GM12878 (cell line): ENCODE measurements around the gene PAM. TPM values are rescaled to one million over a fixed set of nuclear protein-coding genes. Genes with fewer than 3 reads are reported as not detected.
A peak's percentile ranks its signal among the peaks of the same experiment; 100 is the strongest.

Source experiments
- ASH2L ChIP-seq: fragments of 300-600, 200-600 bp; sonication (generic); IDR thresholded peaks from 2 replicates; pipeline ENCODE4 v1.6.1; 2017; ENCODE audit warnings: low read depth, mild to moderate bottlenecking, borderline replicate concordance
- BACH1 ChIP-seq: fragments of 450-650 bp; IDR thresholded peaks from 2 replicates; pipeline ENCODE4 v1.6.1; 2017; ENCODE audit warnings: mild to moderate bottlenecking, borderline replicate concordance
- BHLHE40 ChIP-seq, 2 experiments: fragments of 450-650 bp in 1 of 2; IDR thresholded peaks; 2 replicates each; pipeline ENCODE4 v1.6.1; 2011 to 2017; ENCODE audit warnings: low read depth in 2 of 2, borderline replicate concordance in 1 of 2, improper control_type of control experiment in 1 of 2, low read length in 1 of 2, mild to moderate bottlenecking in 1 of 2
- CHD2 ChIP-seq: IDR thresholded peaks from 2 replicates; pipeline ENCODE4 v1.6.1; 2011; ENCODE audit warnings: low read depth, low read length, improper control_type of control experiment, borderline replicate concordance
- CREB1 ChIP-seq: IDR thresholded peaks from 2 replicates; pipeline ENCODE4 v1.6.1; 2012; ENCODE audit warnings: low read depth, mild to moderate bottlenecking, inconsistent platforms
- CREM ChIP-seq: IDR thresholded peaks from 2 replicates; pipeline ENCODE4 v1.6.1; 2014; ENCODE audit warnings: antibody characterized with exemption, low read depth
- ELK1 ChIP-seq: IDR thresholded peaks from 2 replicates; pipeline ENCODE4 v1.6.1; 2012; ENCODE audit warnings: low read depth, low read length, improper control_type of control experiment
- EP300 ChIP-seq, 2 experiments: fragments of 150-350 bp in 1 of 2; IDR thresholded peaks; 2 replicates each; pipeline ENCODE4 v1.6.1; 2011 to 2012; ENCODE audit warnings: low read depth in 2 of 2, low read length in 2 of 2, borderline replicate concordance in 1 of 2, improper control_type of control experiment in 1 of 2, inconsistent platforms in 1 of 2; ENCODE audit not compliant: control insufficient read depth in 1 of 2
- FOXK2 ChIP-seq: fragments of 450-650 bp; IDR thresholded peaks from 2 replicates; pipeline ENCODE4 v1.6.1; 2017; ENCODE audit warnings: mild to moderate bottlenecking, moderate library complexity
- FOXM1 ChIP-seq: IDR thresholded peaks from 2 replicates; pipeline ENCODE4 v1.6.1; 2012; ENCODE audit warnings: low read depth, mild to moderate bottlenecking, inconsistent platforms, low read length, moderate library complexity
- GATAD2B ChIP-seq: fragments of 450-650 bp; conservative IDR thresholded peaks from 2 replicates; pipeline ENCODE4 v1.6.1; 2017; ENCODE audit warnings: low read depth, mild to moderate bottlenecking, moderate library complexity
- IKZF1 ChIP-seq: fragments of 450-650 bp; conservative IDR thresholded peaks from 2 replicates; pipeline ENCODE4 v1.6.1; 2017; ENCODE audit warnings: antibody characterized with exemption, mild to moderate bottlenecking
- IKZF2 ChIP-seq, 2 experiments: fragments of 450-650 bp; IDR thresholded peaks; 2 replicates each; pipeline ENCODE4 v1.6.1; 2017; ENCODE audit warnings: mild to moderate bottlenecking in 2 of 2, moderate library complexity in 2 of 2
- IRF4 ChIP-seq: IDR thresholded peaks from 2 replicates; pipeline ENCODE4 v1.6.1; 2011; ENCODE audit warnings: low read depth, low read length
- JUNB ChIP-seq: IDR thresholded peaks from 2 replicates; pipeline ENCODE4 v1.6.1; 2016; ENCODE audit warnings: antibody characterized with exemption, mild to moderate bottlenecking
- KDM1A ChIP-seq: fragments of 200-600 bp; sonication (generic); IDR thresholded peaks from 2 replicates; pipeline ENCODE4 v1.6.1; 2016; ENCODE audit warnings: borderline replicate concordance
- MTA2 ChIP-seq: fragments of 450-650 bp; IDR thresholded peaks from 2 replicates; pipeline ENCODE4 v1.6.1; 2016; ENCODE audit warnings: low read depth, mild to moderate bottlenecking, moderate library complexity
- NBN ChIP-seq: fragments of 450-650 bp; IDR thresholded peaks from 2 replicates; pipeline ENCODE4 v1.6.1; 2016
- NFIC ChIP-seq: IDR thresholded peaks from 2 replicates; pipeline ENCODE4 v1.6.1; 2012; ENCODE audit warnings: low read depth, mild to moderate bottlenecking, inconsistent platforms, low read length, moderate library complexity
- NFYB ChIP-seq: IDR thresholded peaks from 2 replicates; pipeline ENCODE4 v1.6.1; 2011; ENCODE audit warnings: low read depth, mild to moderate bottlenecking, low read length, improper control_type of control experiment, moderate library complexity; ENCODE audit not compliant: insufficient read depth
- NR2F1 ChIP-seq: fragments of 450-650 bp; conservative IDR thresholded peaks from 2 replicates; pipeline ENCODE4 v1.6.1; 2017; ENCODE audit warnings: mild to moderate bottlenecking
- PBX3 ChIP-seq: IDR thresholded peaks from 2 replicates; pipeline ENCODE4 v1.6.1; 2011; ENCODE audit warnings: mild to moderate bottlenecking, low read depth, low read length, moderate library complexity; ENCODE audit not compliant: insufficient replicate concordance
- PKNOX1 ChIP-seq: fragments of 450-650 bp; IDR thresholded peaks from 2 replicates; pipeline ENCODE4 v1.6.1; 2016; ENCODE audit warnings: mild to moderate bottlenecking
- POLR2A ChIP-seq: IDR thresholded peaks from 2 replicates; pipeline ENCODE4 v1.6.1; 2011; ENCODE audit warnings: low read depth, mild to moderate bottlenecking, low read length
- SMAD5 ChIP-seq: IDR thresholded peaks from 2 replicates; pipeline ENCODE4 v1.6.1; 2016; ENCODE audit warnings: antibody characterized with exemption, low read depth
- SMARCA5 ChIP-seq: fragments of 450-650 bp; IDR thresholded peaks from 2 replicates; pipeline ENCODE4 v1.6.1; 2017; ENCODE audit warnings: mild to moderate bottlenecking
- TCF12 ChIP-seq: IDR thresholded peaks from 2 replicates; pipeline ENCODE4 v1.6.1; 2011; ENCODE audit warnings: low read depth, mild to moderate bottlenecking, low read length
- WRNIP1 ChIP-seq: IDR thresholded peaks from 2 replicates; pipeline ENCODE4 v1.6.1; 2011; ENCODE audit warnings: low read depth, low read length, improper control_type of control experiment, borderline replicate concordance
- YY1 ChIP-seq: IDR thresholded peaks from 2 replicates; pipeline ENCODE4 v1.6.1; 2011; ENCODE audit warnings: low read depth, mild to moderate bottlenecking, low read length
- polyA plus RNA-seq, 11 experiments: library from polyadenylated mRNA; depleted of rRNA in 4 of 11; unstranded in 6 of 11; stranded (reverse) in 5 of 11; fragments of >200 nt; fragmentation: Nextera tagmentation in 4 of 11; fragmentation: Illumina TruSeq in 1 of 11; extraction: Ambion mirVana in 4 of 11; extraction: Trizol in 1 of 11; gene quantifications; 1 replicate in 1 of 11; 2 replicates in 10 of 11; pipeline versions ENCODE4 v1.2.1 to v1.2.3, GENCODE V29; 2011 to 2016; ENCODE audit warnings: inconsistent platforms in 2 of 11, missing spikeins in 2 of 11, low read depth in 1 of 11
- total RNA-seq, 4 experiments: library from RNA; depleted of rRNA in 3 of 4; stranded (reverse); fragments of >200 nt in 3 of 4; fragmentation: Illumina TruSeq in 1 of 4; extraction: Trizol in 1 of 4; gene quantifications; 2 replicates each; pipeline versions ENCODE4 v1.2.1 to v1.2.3, GENCODE V29; 2013 to 2021

Gene PAM
- total and polyA plus RNA-seq, 10 of the 15 experiments (the other 5 are each of a cell fraction or from before 2014, with no cell fraction given): 5.5 to 72.5 (median 15.4) TPM

GRCh38 chr5:102865510-102866236, 110.6 kb downstream of the PAM start (continued):
- TF ChIP-seq PBX3 (peak; percentile 43), CHD2 (0 out of 2 replicates have a peak, but pooled peaks have one; percentile 30), JUNB (peak; percentile 23; the same call in 1 of the 2 replicates), MTA2 (peak; percentile 31; the same call in 1 of the 2 replicates), ASH2L (0 out of 2 replicates have a peak, but pooled peaks have one; percentile 27), BACH1 (peak; percentile 92), CREM (peak; percentile 72), PKNOX1 (peak; percentile 84), TCF12 (0 out of 2 replicates have a peak, but pooled peaks have one; percentile 28), NFYB (no peak), EP300 (IDR thresholded peaks at IDR 0.05; ENCODE audit: borderline replicate concordance in 1 of 2, control insufficient read depth in 1 of 2, low read depth in 2 of 2, low read length in 2 of 2) (peak in 1 of 2 experiments; percentile 32; a peak in 1 of 4 replicates), FOXK2 (no peak), ELK1 (no peak), IKZF2 (IDR thresholded peaks at IDR 0.05) (peak; percentile 42 to 43; a peak in 2 of 4 replicates), FOXM1 (0 out of 2 replicates have a peak, but pooled peaks have one; percentile 27), IRF4 (0 out of 2 replicates have a peak, but pooled peaks have one; percentile 37), SMARCA5 (0 out of 2 replicates have a peak, but pooled peaks have one; percentile 61), KDM1A (no peak), YY1 (peak; percentile 35; the same call in 1 of the 2 replicates), GATAD2B (peak; percentile 91; the same call in 1 of the 2 replicates), POLR2A (peak; percentile 65), WRNIP1 (no peak), NBN (0 out of 2 replicates have a peak, but pooled peaks have one; percentile 37), SMAD5 (no peak), CREB1 (peak; percentile 72), NR2F1 (0 out of 2 replicates have a peak, but pooled peaks have one; percentile 32), NFIC (no peak), BHLHE40 (IDR thresholded peaks at IDR 0.05; ENCODE audit: borderline replicate concordance in 1 of 2, low read depth in 2 of 2, low read length in 1 of 2) (peak; percentile 93 to 98), IKZF1 (peak; percentile 80)
